Vagina (tissue), 2 donors: ENCODE measurements around the gene LUZP1. TPM values are rescaled to one million over a fixed set of nuclear protein-coding genes. Genes with fewer than 3 reads are reported as not detected.
"Not testable (repeated sequence)": the region's sequence is repeated elsewhere in the genome, so short reads cannot be mapped to it uniquely, and the experiment has no call there.

Experiments used
- DNase-seq, 2 donors: peaks; one replicate each; pipeline ENCODE4 v3.0.0-alpha.2; 2017; ENCODE audit errors: extremely low spot score in 2 of 2
- H3K27ac ChIP-seq: fragments of 200-600 bp; sonication (generic); one replicate; pipeline ENCODE4 v1.5.1; 2019
- H3K27me3 ChIP-seq: fragments of 200-600 bp; sonication (generic); one replicate; pipeline ENCODE4 v1.5.1; 2019
- H3K36me3 ChIP-seq, 2 donors: fragments of 200-600 bp; sonication (generic); one replicate each; pipeline ENCODE4 v1.5.1; 2017 to 2019
- H3K4me1 ChIP-seq: fragments of 200-600 bp; sonication (generic); one replicate; pipeline ENCODE4 v1.5.1; 2019
- H3K4me3 ChIP-seq, 2 donors: fragments of 200-600 bp; sonication (generic); 1 replicate in 1 of 2; 2 replicates in 1 of 2; pipeline ENCODE4 v1.5.1; 2016 to 2019
- H3K9me3 ChIP-seq: fragments of 200-600 bp; sonication (generic); one replicate; pipeline ENCODE4 v1.5.1; 2019
- CTCF ChIP-seq, 3 experiments: fragments of 450-650 bp in 2 of 3; fragments of 200-600 bp in 1 of 3; sonication (generic) in 1 of 3; IDR thresholded peaks; one replicate each; pipeline ENCODE4 v1.5.1; 2017 to 2019; ENCODE audit warnings: antibody characterized with exemption in 3 of 3, mild to moderate bottlenecking in 2 of 3, moderate library complexity in 2 of 3
- POLR2A ChIP-seq, 2 donors: fragments of 450-650 bp; IDR thresholded peaks; one replicate each; pipeline ENCODE4 v1.6.1; 2017; ENCODE audit warnings: antibody characterized with exemption in 2 of 2, mild to moderate bottlenecking in 2 of 2, moderate library complexity in 2 of 2
- POLR2AphosphoS5 ChIP-seq, 2 donors: sonication (generic); formaldehyde crosslinking; IDR thresholded peaks; one replicate each; pipeline ENCODE4 v1.9.0; 2017; ENCODE audit warnings: antibody characterized with exemption in 2 of 2, mild to moderate bottlenecking in 2 of 2, low read depth in 1 of 2; ENCODE audit not compliant: insufficient read depth in 1 of 2
- intact Hi-C: fragments of 100-400 bp; cut with DNase I; formaldehyde crosslinking; loops from one replicate; pipeline ENCODE4 v1.15.1; 2023
- total RNA-seq: library from RNA; depleted of rRNA; stranded (reverse); fragments of >200 nt; gene quantifications from one replicate; pipeline ENCODE4 v1.2.3, GENCODE V29; 2016

The LUZP1 gene
- total RNA-seq, 1 donor from 2014 or later, result 23.8 TPM

DNA sequence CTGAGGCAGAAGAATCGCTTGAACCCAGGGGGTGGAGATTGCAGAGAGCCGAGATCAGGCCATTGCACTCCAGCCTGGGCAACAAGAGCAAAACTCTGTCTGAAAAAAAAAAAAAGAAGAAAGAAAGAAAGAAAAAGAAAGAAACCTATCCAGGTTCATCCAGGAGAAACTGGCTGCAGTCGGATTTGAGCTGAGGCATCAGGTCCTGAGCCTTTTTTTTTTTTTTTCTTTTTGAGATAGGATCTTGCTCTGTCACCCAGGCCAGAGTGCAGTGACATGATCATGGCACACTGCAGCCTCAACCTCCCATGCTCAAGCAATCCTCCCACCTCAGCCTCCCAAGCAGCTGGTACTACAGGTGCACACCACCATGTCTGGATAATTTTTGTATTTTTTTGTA, 22.5 kb upstream of the LUZP1 start:
- TF ChIP-seq CTCF (IDR thresholded peaks at IDR 0.05), result no peak
- TF ChIP-seq POLR2A (IDR thresholded peaks at IDR 0.05), result no peak
- no peak for TF ChIP-seq POLR2AphosphoS5 (IDR thresholded peaks at IDR 0.05; ENCODE audit: insufficient read depth in 1 of 2, low read depth in 1 of 2)
- Histone ChIP-seq H3K4me3 (no peak overlapping the region), H3K4me1 (no peaks in the 10 kb centered on the region), H3K36me3 (no peaks in the 10 kb centered on the region), H3K27me3 (no peaks in the 10 kb centered on the region), H3K9me3 (no peaks in the 10 kb centered on the region), H3K27ac (no peak overlapping the region)
- intact Hi-C loops, result no loop called here
- DNase-seq, result no peak

DNA sequence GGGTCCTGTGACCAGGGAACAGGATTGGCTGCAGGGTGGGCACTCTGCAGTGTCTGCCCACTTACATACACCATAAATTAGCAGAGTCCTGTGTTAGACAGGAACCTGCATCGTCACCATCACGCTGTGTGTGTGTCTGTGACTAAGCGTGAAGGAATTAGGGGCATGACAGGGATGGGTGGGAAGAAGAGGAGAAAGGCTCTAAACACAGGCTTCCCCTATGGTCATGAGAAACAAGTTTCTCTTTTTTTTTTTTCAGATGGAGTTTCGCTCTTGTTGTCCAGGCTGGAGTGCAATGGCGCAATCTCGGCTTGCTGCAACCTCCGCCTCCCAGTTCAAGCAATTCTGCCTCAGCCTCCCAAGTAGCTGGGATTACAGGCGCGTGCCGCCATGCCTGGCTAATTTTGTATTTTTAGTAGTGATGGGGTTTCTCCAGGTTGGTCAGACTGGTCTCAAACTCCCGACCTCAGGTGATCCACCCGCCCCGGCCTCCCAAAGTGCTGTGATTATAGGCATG, 20.3 kb upstream of the LUZP1 start:
- not testable (repeated sequence) for DNase-seq, H3K4me1 ChIP-seq, H3K4me3 ChIP-seq, H3K27me3 ChIP-seq, H3K27ac ChIP-seq, H3K36me3 ChIP-seq, H3K9me3 ChIP-seq
- intact Hi-C loops, result loop anchor here (10.0 kb wide), 1 partner anchor 214 kb away; the partner anchor contains the start of gene LACTBL1

GRCh38 chr1:23188434-23188884, 19.8 kb upstream of the LUZP1 start:
- H3K9me3 ChIP-seq, result no peaks in the 10 kb centered on the region
- H3K36me3 ChIP-seq, result no peaks in the 10 kb centered on the region
- TF ChIP-seq POLR2A (IDR thresholded peaks at IDR 0.05) (no peak), POLR2AphosphoS5 (IDR thresholded peaks at IDR 0.05; ENCODE audit: insufficient read depth in 1 of 2, low read depth in 1 of 2) (no peak), CTCF (IDR thresholded peaks at IDR 0.05) (no peak)
- H3K27ac ChIP-seq, result no peak overlapping the region
- H3K4me1 ChIP-seq, result peaks cover 7% of the 10 kb centered on the region
- no peaks in the 10 kb centered on the region for H3K27me3 ChIP-seq
- no peak overlapping the region for H3K4me3 ChIP-seq
- no peak for DNase-seq
- intact Hi-C loops, result loop anchor here (10.0 kb wide), 1 partner anchor 214 kb away; the partner anchor contains the start of gene LACTBL1

GRCh38 chr1:23187637-23188036, 19.0 kb upstream of the LUZP1 start:
- DNase-seq, result no peak
- TF ChIP-seq POLR2AphosphoS5 (IDR thresholded peaks at IDR 0.05; ENCODE audit: insufficient read depth in 1 of 2, low read depth in 1 of 2) (no peak), POLR2A (IDR thresholded peaks at IDR 0.05) (no peak), CTCF (IDR thresholded peaks at IDR 0.05) (no peak)
- no peaks in the 10 kb centered on the region for H3K9me3 ChIP-seq
- no peaks in the 10 kb centered on the region for H3K36me3 ChIP-seq
- no peak overlapping the region for H3K4me3 ChIP-seq
- intact Hi-C loops, result loop anchor here (10.0 kb wide), 1 partner anchor 213 kb away; the partner anchor contains the start of gene LACTBL1
- H3K4me1 ChIP-seq, result peaks cover 7% of the 10 kb centered on the region
- H3K27me3 ChIP-seq, result no peaks in the 10 kb centered on the region
- no peak overlapping the region for H3K27ac ChIP-seq

DNA sequence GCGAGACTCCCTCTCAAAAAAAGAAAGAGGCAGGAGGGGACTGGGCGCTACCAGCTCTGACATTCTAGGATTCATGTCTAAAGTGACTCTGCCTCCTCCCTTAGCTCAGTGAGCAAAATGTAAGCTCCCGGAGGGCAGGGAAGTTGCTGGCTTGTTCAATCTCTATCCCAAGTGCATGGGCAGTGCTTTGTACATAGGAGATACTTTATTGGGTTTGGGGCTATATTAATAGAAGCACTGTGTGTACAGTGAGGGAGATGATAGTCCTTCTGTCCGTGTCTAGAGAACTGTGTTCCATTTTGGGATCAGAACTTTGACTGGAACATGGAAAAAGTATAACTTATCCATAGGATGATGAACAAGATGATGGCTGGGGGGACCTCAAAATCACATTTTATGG, 16.7 kb upstream of the LUZP1 start:
- H3K9me3 ChIP-seq, result no peaks in the 10 kb centered on the region
- peaks cover 7% of the 10 kb centered on the region for H3K4me1 ChIP-seq
- H3K36me3 ChIP-seq, result no peaks in the 10 kb centered on the region
- DNase-seq, result no peak
- no peak for TF ChIP-seq POLR2AphosphoS5 (IDR thresholded peaks at IDR 0.05; ENCODE audit: insufficient read depth in 1 of 2, low read depth in 1 of 2)
- TF ChIP-seq POLR2A (IDR thresholded peaks at IDR 0.05), result no peak
- TF ChIP-seq CTCF (IDR thresholded peaks at IDR 0.05), result no peak
- no peaks in the 10 kb centered on the region for H3K27me3 ChIP-seq
- intact Hi-C loops, result loop anchor here (10.0 kb wide), 1 partner anchor 211 kb away; the partner anchor contains the start of gene LACTBL1
- no peak overlapping the region for H3K27ac ChIP-seq
- no peak overlapping the region for H3K4me3 ChIP-seq
